ENCODE results near the gene HNRNPR.
"Not testable (repeated sequence)": the region's sequence is repeated elsewhere in the genome, so short reads cannot be mapped to it uniquely, and the experiment has no call there.

Gene HNRNPR

GRCh38 chr1:23322770-23323169, 21.3 kb downstream of the HNRNPR start:
- DNase-seq (ENCODE audit: low spot score) = no peak

GRCh38 chr1:23310280-23310679, 33.8 kb downstream of the HNRNPR start:
- DNase-seq (ENCODE audit: low spot score) = not testable (repeated sequence)

GRCh38 chr1:23304140-23304620, 39.9 kb downstream of the HNRNPR start:
- DNase-seq (ENCODE audit: low spot score) = no peak

- no peak for DNase-seq (ENCODE audit: low spot score)
Measured at GRCh38 chr1:23303524-23303923, 40.6 kb downstream of the HNRNPR start.

- no peak for DNase-seq (ENCODE audit: low spot score)
Measured at GRCh38 chr1:23296931-23297330, 47.2 kb downstream of the HNRNPR start.

GRCh38 chr1:23291706-23292105, 52.4 kb downstream of the HNRNPR start:
- DNase-seq (ENCODE audit: low spot score) = no peak

- DNase-seq (ENCODE audit: low spot score) = no peak
Measured at GRCh38 chr1:23290836-23291565, 53.1 kb downstream of the HNRNPR start.

- no peak for DNase-seq (ENCODE audit: low spot score)
Measured at GRCh38 chr1:23288671-23289070, 55.4 kb downstream of the HNRNPR start.

GRCh38 chr1:23288201-23288600, 55.9 kb downstream of the HNRNPR start:
- no peak for DNase-seq (ENCODE audit: low spot score)

GRCh38 chr1:23286401-23286800, 57.7 kb downstream of the HNRNPR start:
- DNase-seq (ENCODE audit: low spot score) = no peak

- DNase-seq (ENCODE audit: low spot score) = no peak
Measured at GRCh38 chr1:23283667-23284602, 60.1 kb downstream of the HNRNPR start.

GRCh38 chr1:23282957-23283356, 61.1 kb downstream of the HNRNPR start:
- peak; percentile 20 for DNase-seq (ENCODE audit: low spot score)

GRCh38 chr1:23278717-23279116, 65.4 kb downstream of the HNRNPR start:
- no peak for DNase-seq (ENCODE audit: low spot score)

- DNase-seq (ENCODE audit: low spot score) = no peak
Measured at GRCh38 chr1:23276531-23276930, 67.6 kb downstream of the HNRNPR start.

- no peak for DNase-seq (ENCODE audit: low spot score)
Measured at GRCh38 chr1:23274134-23274505, 70.0 kb downstream of the HNRNPR start.

- DNase-seq (ENCODE audit: low spot score) = peak; percentile 11
Measured at GRCh38 chr1:23273450-23274133, 70.5 kb downstream of the HNRNPR start.

GRCh38 chr1:23263380-23263887, 80.7 kb downstream of the HNRNPR start:
- DNase-seq (ENCODE audit: low spot score) = no peak

- not testable (repeated sequence) for DNase-seq (ENCODE audit: low spot score)
Measured at GRCh38 chr1:23258082-23258481, 86.0 kb downstream of the HNRNPR start.

GRCh38 chr1:23257371-23257770, 86.7 kb downstream of the HNRNPR start:
- not testable (repeated sequence) for DNase-seq (ENCODE audit: low spot score)

Measured in COLO829 (cell line).